Activated CD4-positive, alpha-beta T cell treated with anti-CD3 and anti-CD28 coated beads for 36 hours (primary cell): ENCODE results near the gene HOXD8. TPM values are rescaled to one million over a fixed set of nuclear protein-coding genes. Genes with fewer than 3 reads are reported as not detected.

Experiments
- ATAC-seq: fragments of 200-7000 bp; cut with Tn5 transposase; one replicate; pipeline ENCODE4 v1.10.0; 2021; ENCODE audit warnings: mild to moderate bottlenecking, moderate library complexity
- CTCF ChIA-PET: fragments of 350-600 bp; sonication (Branson Sonifier 250); formaldehyde crosslinking; loops from one replicate; lab custom pipeline; 2021; ENCODE audit warnings: antibody characterized with exemption; lab: Charles Lee
- POLR2A ChIA-PET: fragments of 350-600 bp; sonication (Branson Sonifier 250); formaldehyde crosslinking; loops from one replicate; lab custom pipeline; 2021; ENCODE audit warnings: antibody characterized with exemption, inconsistent platforms; lab: Charles Lee
- DNase-seq: peaks from one replicate; pipeline ENCODE4 v3.0.0-alpha.2; 2020
- H3K27ac Mint-ChIP-seq: one replicate; pipeline ENCODE4 v1.8.0; 2021; ENCODE audit warnings: mixed read lengths
- H3K27me3 Mint-ChIP-seq: one replicate; pipeline ENCODE4 v1.8.0; 2021; ENCODE audit warnings: mixed read lengths
- H3K36me3 Mint-ChIP-seq: one replicate; pipeline ENCODE4 v1.8.0; 2021; ENCODE audit warnings: low read depth, mixed read lengths
- H3K4me1 Mint-ChIP-seq: one replicate; pipeline ENCODE4 v1.8.0; 2021; ENCODE audit warnings: mixed read lengths
- H3K4me3 Mint-ChIP-seq: one replicate; pipeline ENCODE4 v1.8.0; 2021; ENCODE audit warnings: mild to moderate bottlenecking, moderate library complexity, mixed read lengths
- H3K9me3 Mint-ChIP-seq: one replicate; pipeline ENCODE4 v1.8.0; 2021; ENCODE audit warnings: low read depth, mixed read lengths
- intact Hi-C, 2 experiments: fragments of 100-400 bp; cut with DNase I in 1 of 2; cut with micrococcal nuclease in 1 of 2; formaldehyde crosslinking; loops; one replicate each; pipeline versions ENCODE4 v1.14.2 to v1.15.1; 2022 to 2024; cut with DNase I, micrococcal nuclease
- total RNA-seq, 2 experiments: library from RNA; stranded (reverse); gene quantifications; one replicate each; pipeline ENCODE4 v1.2.3, GENCODE V29; 2021

The HOXD8 gene
- total RNA-seq, 2 experiments from 2014 or later, result not detected

DNA sequence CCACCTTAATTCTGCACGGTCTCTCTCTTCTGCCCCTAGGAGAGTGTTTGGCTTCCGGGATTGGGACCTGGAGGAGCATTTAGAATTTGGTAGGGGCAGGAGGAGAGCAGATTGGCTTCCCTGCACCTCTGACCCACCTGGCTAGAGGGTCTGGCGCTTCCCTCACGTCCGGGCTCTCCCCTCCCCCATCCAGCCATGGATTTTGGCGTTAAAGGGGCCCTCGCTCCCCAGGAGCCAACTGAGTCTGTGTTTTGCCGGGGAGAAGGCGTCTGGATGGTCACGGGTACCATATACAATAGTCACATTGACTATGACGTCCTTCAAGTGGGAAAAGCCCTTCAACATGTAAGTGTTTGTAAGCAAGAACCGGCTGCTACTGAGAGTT, 34.2 kb downstream of the HOXD8 start:
- Mint-ChIP-seq H3K27me3 (peaks cover 77% of the 10 kb centered on the region), H3K27ac (no peak overlapping the region), H3K4me3 (no peak overlapping the region), H3K4me1 (peaks cover 12% of the 10 kb centered on the region), H3K36me3 (no peaks in the 10 kb centered on the region), H3K9me3 (no peaks in the 10 kb centered on the region)
- no peak for ATAC-seq
- POLR2A ChIA-PET, result no interaction called here
- DNase-seq, result no peak
- CTCF ChIA-PET, result interaction anchor here (1.5 kb wide), 1 partner anchor 9 kb away, joined by 4 read pairs; no protein-coding TSS in a partner anchor
- intact Hi-C loops, result loop anchor here (5.0 kb wide), 2 partner anchors 36 to 51 kb away; partner anchors contain the start of gene HOXD8 (in 2 of the 2)

DNA sequence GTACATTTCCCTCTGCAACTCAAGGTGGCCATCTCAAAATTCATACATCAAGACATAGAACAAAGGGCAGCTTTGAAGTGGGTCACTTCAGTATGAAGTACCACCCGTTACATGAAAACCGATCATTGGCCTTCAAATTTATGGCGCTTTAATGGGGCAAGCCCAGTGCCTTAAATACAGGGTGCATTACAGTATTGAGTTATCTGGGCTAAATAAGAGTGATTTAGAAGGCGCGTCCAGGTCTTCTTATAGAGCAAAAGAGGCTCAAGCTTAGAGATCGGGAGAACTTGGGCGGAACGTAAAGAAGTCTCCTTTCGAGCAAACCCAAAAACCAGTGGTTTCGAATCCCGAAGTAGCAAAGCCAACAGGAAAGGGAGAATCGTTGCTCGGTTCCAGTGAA, 34.7 kb downstream of the HOXD8 start:
- Mint-ChIP-seq H3K27me3 (peaks cover 77% of the 10 kb centered on the region), H3K27ac (no peak overlapping the region), H3K36me3 (no peaks in the 10 kb centered on the region), H3K4me3 (no peak overlapping the region), H3K4me1 (peaks cover 12% of the 10 kb centered on the region), H3K9me3 (no peaks in the 10 kb centered on the region)
- DNase-seq (no peak), ATAC-seq (no peak)
- ChIA-PET CTCF (interaction anchor here (0.9 to 1.5 kb wide), 2 partner anchors 9 to 214 kb away, joined by 3 to 4 read pairs; no protein-coding TSS in a partner anchor), POLR2A (no interaction called here)
- intact Hi-C loops, result loop anchor here (5.0 kb wide), 2 partner anchors 37 to 52 kb away; partner anchors contain the start of gene HOXD8 (in 2 of the 2)

DNA sequence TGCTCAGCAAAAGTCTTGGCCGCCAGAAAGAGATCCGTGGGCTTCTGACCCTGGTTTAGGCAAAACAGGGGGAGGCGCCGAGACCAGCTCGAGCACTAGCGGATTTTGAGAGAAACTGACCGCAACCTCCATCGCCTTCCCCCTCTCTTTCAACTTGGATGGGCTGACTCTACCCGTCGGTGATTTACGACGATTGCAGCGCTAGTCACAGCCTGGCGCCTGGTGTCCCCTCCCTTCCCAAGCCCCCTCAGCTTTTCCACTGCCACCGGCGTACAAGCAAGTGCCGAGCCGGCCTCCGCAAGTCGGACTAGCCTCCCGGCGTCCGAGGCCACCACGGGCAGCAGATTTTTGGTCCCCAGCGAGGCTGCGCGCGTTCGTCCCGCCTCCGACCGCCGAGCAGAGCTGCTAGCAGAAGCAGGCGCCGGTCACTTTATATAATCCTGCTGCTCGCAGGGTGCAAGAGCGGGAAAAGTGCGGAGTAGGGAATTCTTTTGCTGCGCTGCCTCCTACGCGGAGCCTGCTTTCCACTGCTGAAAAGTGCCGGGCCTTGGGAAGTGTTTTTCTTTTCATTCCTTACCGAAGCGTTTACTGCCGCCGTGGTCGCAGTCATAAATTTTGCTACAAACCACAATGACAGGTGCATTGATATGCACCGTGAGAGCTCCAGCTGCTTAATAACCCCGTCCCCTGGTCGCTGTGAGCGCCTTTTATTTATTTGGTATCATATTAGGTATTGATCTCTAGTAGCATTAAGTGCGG, 35.3 kb downstream of the HOXD8 start:
- H3K27ac Mint-ChIP-seq, result no peak overlapping the region
- no peak overlapping the region for H3K4me3 Mint-ChIP-seq
- no peaks in the 10 kb centered on the region for H3K36me3 Mint-ChIP-seq
- H3K27me3 Mint-ChIP-seq, result peaks cover 79% of the 10 kb centered on the region
- CTCF ChIA-PET, result interaction anchor here (0.7 to 1.5 kb wide), 4 partner anchors 10 to 214 kb away, joined by 3 to 4 read pairs (median 4); no protein-coding TSS in a partner anchor
- intact Hi-C loops, result loop anchor here (5.0 kb wide), 2 partner anchors 37 to 52 kb away; partner anchors contain the start of gene HOXD8 (in 2 of the 2)
- POLR2A ChIA-PET, result no interaction called here
- no peak for ATAC-seq
- H3K4me1 Mint-ChIP-seq, result peaks cover 10% of the 10 kb centered on the region
- no peaks in the 10 kb centered on the region for H3K9me3 Mint-ChIP-seq
- DNase-seq, result no peak

DNA sequence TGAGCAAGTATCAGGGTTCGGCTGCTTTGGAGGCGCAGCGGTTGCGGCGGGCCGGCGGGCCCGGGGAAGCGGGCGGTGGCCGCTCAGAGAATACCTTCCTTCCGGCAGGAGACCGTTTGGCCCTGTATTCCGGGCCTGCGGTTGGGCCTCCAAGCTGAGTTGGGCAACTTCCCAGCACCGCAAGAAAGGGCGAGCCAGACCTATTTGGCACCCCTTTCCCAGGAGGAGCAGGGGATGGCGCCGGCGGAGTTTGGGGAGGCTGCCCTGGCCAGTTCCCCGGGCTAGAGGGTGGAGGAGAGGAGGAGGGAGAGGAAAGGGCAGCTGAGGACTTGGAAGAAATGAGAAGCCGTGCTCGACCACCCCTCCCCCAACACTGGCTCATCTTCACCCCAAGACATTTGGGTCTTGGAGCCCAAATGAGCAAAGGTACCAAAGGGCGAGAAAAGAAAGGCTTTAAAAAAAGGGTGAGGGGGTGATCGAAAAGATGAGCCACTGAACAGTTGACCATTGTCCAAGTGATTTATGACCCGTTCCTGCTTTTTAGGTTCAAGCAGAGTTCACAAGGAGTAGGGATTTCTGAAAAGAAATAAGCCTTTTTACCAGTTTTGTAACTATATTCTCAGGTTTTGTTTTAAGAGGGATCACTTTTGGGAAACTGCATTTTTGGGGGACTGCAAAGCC, 36.0 kb downstream of the HOXD8 start:
- Mint-ChIP-seq H3K9me3 (no peaks in the 10 kb centered on the region), H3K27me3 (peaks cover 77% of the 10 kb centered on the region), H3K27ac (no peak overlapping the region), H3K4me3 (no peak overlapping the region), H3K36me3 (no peaks in the 10 kb centered on the region), H3K4me1 (peaks cover 6% of the 10 kb centered on the region)
- ChIA-PET CTCF (interaction anchor here (0.9 to 1.5 kb wide), 2 partner anchors 10 to 39 kb away, joined by 4 read pairs; no protein-coding TSS in a partner anchor), POLR2A (no interaction called here)
- no peak for ATAC-seq
- no peak for DNase-seq
- intact Hi-C loops, result no loop called here

DNA sequence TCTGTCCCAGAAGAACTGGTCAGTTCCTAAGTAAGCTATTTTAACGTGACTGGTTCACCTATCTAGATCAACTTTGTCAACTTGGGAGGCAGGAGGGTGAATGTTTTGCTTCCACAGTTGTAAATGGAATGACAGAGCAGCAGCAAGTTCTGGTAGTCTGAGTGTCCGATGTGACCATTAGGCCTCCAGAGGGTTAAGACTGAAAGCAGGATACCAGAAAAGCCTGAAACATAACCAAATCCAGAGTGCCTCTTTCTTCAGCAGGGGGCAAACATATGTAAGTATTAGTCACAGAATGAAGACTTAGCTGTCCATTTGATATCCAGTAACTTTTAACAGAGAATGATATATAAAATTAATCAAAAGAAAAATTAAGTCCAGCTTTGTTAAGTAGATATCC, 36.8 kb downstream of the HOXD8 start:
- intact Hi-C loops, result no loop called here

DNA sequence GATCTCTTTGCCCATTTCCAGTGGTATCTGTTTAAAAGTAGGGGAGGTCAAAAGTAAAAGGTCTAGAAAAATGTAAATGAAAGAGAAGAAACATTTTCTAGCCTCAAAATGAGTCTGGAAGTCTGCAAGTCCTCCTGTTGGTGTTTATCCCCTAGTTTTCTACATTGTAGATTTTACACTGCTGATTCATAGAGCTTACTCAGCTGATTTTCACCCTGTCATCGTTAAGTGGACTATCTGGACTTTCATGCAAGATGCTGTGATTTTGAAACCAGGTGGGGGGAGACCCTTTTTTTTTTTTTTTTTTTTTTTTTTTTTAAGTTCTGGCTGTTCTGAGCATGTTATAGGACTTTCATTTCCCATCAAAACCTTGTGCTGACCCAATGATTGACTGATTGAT, 37.9 kb downstream of the HOXD8 start:
- ATAC-seq, result no peak
- Mint-ChIP-seq H3K27me3 (peaks cover 73% of the 10 kb centered on the region), H3K4me1 (peaks cover 9% of the 10 kb centered on the region), H3K27ac (no peak overlapping the region), H3K9me3 (no peaks in the 10 kb centered on the region), H3K36me3 (no peaks in the 10 kb centered on the region), H3K4me3 (no peak overlapping the region)
- POLR2A ChIA-PET, result no interaction called here
- intact Hi-C loops, result no loop called here
- CTCF ChIA-PET, result no interaction called here
- no peak for DNase-seq

More for the DNA sequence above, 36.8 kb downstream of the HOXD8 start:
- POLR2A ChIA-PET, result no interaction called here
- Mint-ChIP-seq H3K4me3 (no peak overlapping the region), H3K36me3 (no peaks in the 10 kb centered on the region), H3K4me1 (peaks cover 6% of the 10 kb centered on the region), H3K27me3 (peaks cover 75% of the 10 kb centered on the region), H3K9me3 (no peaks in the 10 kb centered on the region), H3K27ac (no peak overlapping the region)
- CTCF ChIA-PET, result interaction anchor here (0.9 kb wide), 1 partner anchor 28 kb away, joined by 3 read pairs; no protein-coding TSS in a partner anchor
- ATAC-seq (no peak), DNase-seq (no peak)

DNA sequence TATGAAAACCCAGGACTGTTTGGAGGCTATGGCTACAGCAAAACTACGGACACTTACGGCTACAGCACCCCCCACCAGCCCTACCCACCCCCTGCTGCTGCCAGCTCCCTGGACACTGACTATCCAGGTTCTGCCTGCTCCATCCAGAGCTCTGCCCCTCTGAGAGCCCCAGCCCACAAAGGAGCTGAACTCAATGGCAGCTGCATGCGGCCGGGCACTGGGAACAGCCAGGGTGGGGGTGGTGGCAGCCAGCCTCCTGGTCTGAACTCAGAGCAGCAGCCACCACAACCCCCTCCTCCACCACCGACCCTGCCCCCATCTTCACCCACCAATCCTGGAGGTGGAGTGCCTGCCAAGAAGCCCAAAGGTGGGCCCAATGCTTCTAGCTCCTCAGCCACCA, 39.7 kb downstream of the HOXD8 start:
- ChIA-PET POLR2A (no interaction called here), CTCF (interaction anchor here (0.8 kb wide), 1 partner anchor 187 kb away, joined by 3 read pairs; no protein-coding TSS in a partner anchor)
- Mint-ChIP-seq H3K9me3 (no peaks in the 10 kb centered on the region), H3K36me3 (peaks cover 2% of the 10 kb centered on the region), H3K27me3 (peaks cover 72% of the 10 kb centered on the region), H3K27ac (no peak overlapping the region), H3K4me1 (peaks cover 17% of the 10 kb centered on the region), H3K4me3 (no peak overlapping the region)
- ATAC-seq (no peak), DNase-seq (no peak)
- intact Hi-C loops, result no loop called here

DNA sequence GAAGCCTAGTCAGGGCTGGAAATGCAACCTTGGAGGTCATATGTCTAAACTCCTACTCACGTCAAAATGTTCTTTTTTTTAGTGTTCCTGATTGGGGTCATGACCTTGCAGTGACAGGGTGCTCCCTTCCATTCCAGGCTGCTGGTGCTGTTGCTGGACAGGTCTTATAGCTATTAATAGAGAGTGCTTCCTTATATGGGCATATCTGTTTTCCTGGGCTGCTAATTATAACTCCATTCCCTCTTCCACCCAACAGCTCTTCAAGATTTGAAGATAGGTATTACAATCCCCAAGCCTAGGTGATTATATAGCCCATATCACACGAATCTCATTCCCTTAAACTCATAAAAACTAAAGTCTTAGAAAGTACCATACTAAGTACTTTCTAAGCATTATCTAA, 40.2 kb downstream of the HOXD8 start:
- CTCF ChIA-PET, result interaction anchor here (0.8 kb wide), 1 partner anchor 188 kb away, joined by 3 read pairs; no protein-coding TSS in a partner anchor
- Mint-ChIP-seq H3K9me3 (no peaks in the 10 kb centered on the region), H3K36me3 (peaks cover 2% of the 10 kb centered on the region), H3K27me3 (peaks cover 70% of the 10 kb centered on the region), H3K4me3 (no peak overlapping the region), H3K27ac (no peak overlapping the region), H3K4me1 (peaks cover 17% of the 10 kb centered on the region)
- ATAC-seq (no peak), DNase-seq (no peak)
- intact Hi-C loops, result loop anchor here in 1 of 2 experiments (5.0 kb wide), 1 partner anchor 32 kb away; no protein-coding TSS in a partner anchor
- POLR2A ChIA-PET, result no interaction called here

DNA sequence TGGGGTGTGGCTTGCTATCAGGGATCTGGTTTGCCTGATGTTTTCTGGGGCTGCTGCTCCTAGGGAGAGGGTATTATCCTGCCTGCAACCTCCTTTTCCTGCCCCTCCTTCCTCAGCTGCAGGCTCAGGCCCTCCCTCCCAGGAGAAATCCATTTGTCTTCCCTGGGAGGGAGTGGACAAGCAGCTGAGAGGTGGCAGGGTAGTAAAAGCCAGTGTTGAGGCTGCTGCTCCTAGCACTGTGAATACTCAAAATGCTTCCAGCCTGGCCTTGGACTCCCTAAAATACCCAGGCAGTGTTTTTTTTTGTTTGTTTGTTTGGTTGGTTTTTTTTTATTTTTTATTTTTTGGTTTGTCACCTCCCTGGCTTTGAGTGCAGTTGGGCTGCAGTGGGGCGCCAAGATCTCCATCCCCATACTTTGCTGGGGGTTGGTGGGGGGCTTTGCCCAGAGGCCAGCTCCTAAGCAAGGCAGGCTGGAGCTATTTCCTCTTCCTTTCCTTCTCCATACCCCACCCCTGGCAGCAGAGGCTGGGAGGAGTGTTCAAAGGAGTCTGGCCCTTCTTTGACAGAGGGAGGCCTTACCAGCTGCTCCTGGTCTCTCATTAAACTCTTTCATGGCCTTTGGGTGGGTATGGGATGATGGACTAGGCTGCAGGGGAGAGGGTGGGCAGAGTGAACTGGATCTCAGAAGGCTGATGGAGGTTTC, 41.2 kb downstream of the HOXD8 start:
- H3K27ac Mint-ChIP-seq, result no peak overlapping the region
- ChIA-PET CTCF (interaction anchor here (1.1 kb wide), 1 partner anchor 284 kb away, joined by 3 read pairs; no protein-coding TSS in a partner anchor), POLR2A (no interaction called here)
- peaks cover 20% of the 10 kb centered on the region for H3K4me1 Mint-ChIP-seq
- DNase-seq, result no peak
- intact Hi-C loops, result loop anchor here in 1 of 2 experiments (5.0 kb wide), 1 partner anchor 33 kb away; no protein-coding TSS in a partner anchor
- H3K36me3 Mint-ChIP-seq, result peaks cover 2% of the 10 kb centered on the region
- no peak overlapping the region for H3K4me3 Mint-ChIP-seq
- ATAC-seq, result no peak
- H3K9me3 Mint-ChIP-seq, result no peaks in the 10 kb centered on the region
- H3K27me3 Mint-ChIP-seq, result peaks cover 69% of the 10 kb centered on the region

DNA sequence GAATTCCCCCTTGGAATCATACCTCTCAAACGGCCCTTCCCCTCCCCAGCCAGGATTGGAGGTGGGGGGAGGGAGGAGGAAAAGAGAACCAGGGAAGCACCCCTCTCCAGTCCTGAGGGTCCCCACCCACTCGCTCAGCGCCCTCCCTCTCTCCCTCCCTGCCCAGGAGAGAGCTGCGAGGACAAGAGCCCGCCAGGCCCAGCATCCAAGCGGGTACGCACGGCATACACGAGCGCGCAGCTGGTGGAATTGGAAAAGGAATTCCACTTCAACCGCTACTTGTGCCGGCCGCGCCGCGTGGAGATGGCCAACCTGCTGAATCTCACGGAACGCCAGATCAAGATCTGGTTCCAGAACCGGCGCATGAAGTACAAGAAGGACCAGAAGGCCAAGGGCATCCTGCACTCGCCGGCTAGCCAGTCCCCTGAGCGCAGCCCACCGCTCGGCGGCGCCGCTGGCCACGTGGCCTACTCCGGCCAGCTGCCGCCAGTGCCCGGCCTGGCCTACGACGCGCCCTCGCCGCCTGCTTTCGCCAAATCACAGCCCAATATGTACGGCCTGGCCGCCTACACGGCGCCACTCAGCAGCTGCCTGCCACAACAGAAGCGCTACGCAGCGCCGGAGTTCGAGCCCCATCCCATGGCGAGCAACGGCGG, 42.0 kb downstream of the HOXD8 start:
- DNase-seq (no peak), ATAC-seq (no peak)
- Mint-ChIP-seq H3K27ac (no peak overlapping the region), H3K4me1 (peaks cover 20% of the 10 kb centered on the region), H3K36me3 (peaks cover 2% of the 10 kb centered on the region), H3K4me3 (no peak overlapping the region), H3K27me3 (peaks cover 70% of the 10 kb centered on the region), H3K9me3 (no peaks in the 10 kb centered on the region)
- CTCF ChIA-PET, result interaction anchor here (1.1 kb wide), 1 partner anchor 283 kb away, joined by 3 read pairs; no protein-coding TSS in a partner anchor
- intact Hi-C loops, result loop anchor here in 1 of 2 experiments (5.0 kb wide), 1 partner anchor 34 kb away; no protein-coding TSS in a partner anchor
- POLR2A ChIA-PET, result no interaction called here
